Endothelial cell (in vitro differentiated cells): ENCODE measurements around the gene GABRG3. TPM values are rescaled to one million over a fixed set of nuclear protein-coding genes. Genes with fewer than 3 reads are reported as not detected.

Source experiments
- DNase-seq: peaks from one replicate; pipeline ENCODE4 v3.0.0; 2021; ENCODE audit warnings: low spot score
- H3K27ac Mint-ChIP-seq: one replicate; pipeline ENCODE4 v1.8.0; 2021; ENCODE audit warnings: mixed read lengths, inconsistent platforms; ENCODE audit not compliant: unreplicated experiment
- H3K27me3 Mint-ChIP-seq: one replicate; pipeline ENCODE4 v1.8.0; 2021; ENCODE audit warnings: mild to moderate bottlenecking, moderate library complexity, mixed read lengths, inconsistent platforms; ENCODE audit not compliant: unreplicated experiment
- H3K36me3 Mint-ChIP-seq: one replicate; pipeline ENCODE4 v1.8.0; 2021; ENCODE audit warnings: mild to moderate bottlenecking, low read depth, mixed read lengths, inconsistent platforms; ENCODE audit not compliant: unreplicated experiment
- H3K4me1 Mint-ChIP-seq: one replicate; pipeline ENCODE4 v1.8.0; 2021; ENCODE audit warnings: mild to moderate bottlenecking, mixed read lengths, inconsistent platforms; ENCODE audit not compliant: unreplicated experiment
- H3K4me3 Mint-ChIP-seq: one replicate; pipeline ENCODE4 v1.8.0; 2021; ENCODE audit warnings: mild to moderate bottlenecking, mixed read lengths, inconsistent platforms; ENCODE audit not compliant: unreplicated experiment
- H3K9me3 Mint-ChIP-seq: one replicate; pipeline ENCODE4 v1.8.0; 2021; ENCODE audit warnings: mixed read lengths, inconsistent platforms; ENCODE audit not compliant: unreplicated experiment
- total RNA-seq: library from RNA; stranded (reverse); fragmentation: NEBNext Ultra II Directional; extraction: Animal tissue kit (Norgen Biotek cat#: 25700); gene quantifications from one replicate; pipeline ENCODE4 v1.2.1, GENCODE V29; 2021; ENCODE audit not compliant: unreplicated experiment
- TF ChIP-seq, protein P1 (sequence below): fragments of 200-600 bp; sonication (generic); IDR thresholded peaks from one replicate; pipeline ENCODE4 v1.5.0; 2021; ENCODE audit warnings: antibody characterized with exemption; ENCODE audit not compliant: unreplicated experiment

The GABRG3 gene
- total RNA-seq, 1 donor from 2014 or later: 0.21 TPM

DNA sequence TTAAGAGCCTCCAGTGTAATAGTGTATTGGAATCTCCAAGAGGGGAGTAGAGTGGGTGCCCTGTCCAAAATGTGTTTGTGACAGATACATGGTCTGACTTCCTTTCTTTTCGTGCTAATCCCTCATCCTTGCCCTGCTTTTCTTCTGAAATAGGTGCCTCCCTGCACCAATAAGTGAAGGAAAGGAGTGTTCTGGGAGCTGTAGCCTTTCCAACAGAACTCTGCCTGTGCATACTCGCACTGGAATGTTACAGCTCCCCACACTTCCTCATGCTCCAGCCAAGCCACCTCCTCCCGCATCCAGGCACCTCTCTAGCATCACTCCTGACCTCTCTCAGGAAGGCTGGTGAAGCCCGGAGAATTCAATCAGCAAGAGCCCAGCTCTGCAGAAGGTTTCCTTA, 478.0 kb downstream of the GABRG3 start:
- H3K27ac Mint-ChIP-seq: no peak overlapping the region
- TF ChIP-seq, protein P1, sequence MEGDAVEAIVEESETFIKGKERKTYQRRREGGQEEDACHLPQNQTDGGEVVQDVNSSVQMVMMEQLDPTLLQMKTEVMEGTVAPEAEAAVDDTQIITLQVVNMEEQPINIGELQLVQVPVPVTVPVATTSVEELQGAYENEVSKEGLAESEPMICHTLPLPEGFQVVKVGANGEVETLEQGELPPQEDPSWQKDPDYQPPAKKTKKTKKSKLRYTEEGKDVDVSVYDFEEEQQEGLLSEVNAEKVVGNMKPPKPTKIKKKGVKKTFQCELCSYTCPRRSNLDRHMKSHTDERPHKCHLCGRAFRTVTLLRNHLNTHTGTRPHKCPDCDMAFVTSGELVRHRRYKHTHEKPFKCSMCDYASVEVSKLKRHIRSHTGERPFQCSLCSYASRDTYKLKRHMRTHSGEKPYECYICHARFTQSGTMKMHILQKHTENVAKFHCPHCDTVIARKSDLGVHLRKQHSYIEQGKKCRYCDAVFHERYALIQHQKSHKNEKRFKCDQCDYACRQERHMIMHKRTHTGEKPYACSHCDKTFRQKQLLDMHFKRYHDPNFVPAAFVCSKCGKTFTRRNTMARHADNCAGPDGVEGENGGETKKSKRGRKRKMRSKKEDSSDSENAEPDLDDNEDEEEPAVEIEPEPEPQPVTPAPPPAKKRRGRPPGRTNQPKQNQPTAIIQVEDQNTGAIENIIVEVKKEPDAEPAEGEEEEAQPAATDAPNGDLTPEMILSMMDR: no peak
- H3K27me3 Mint-ChIP-seq: peaks cover 3% of the 10 kb centered on the region
- H3K36me3 Mint-ChIP-seq: no peaks in the 10 kb centered on the region
- no peak overlapping the region for H3K4me3 Mint-ChIP-seq
- no peaks in the 10 kb centered on the region for H3K9me3 Mint-ChIP-seq
- no peaks in the 10 kb centered on the region for H3K4me1 Mint-ChIP-seq
- DNase-seq: no peak

DNA sequence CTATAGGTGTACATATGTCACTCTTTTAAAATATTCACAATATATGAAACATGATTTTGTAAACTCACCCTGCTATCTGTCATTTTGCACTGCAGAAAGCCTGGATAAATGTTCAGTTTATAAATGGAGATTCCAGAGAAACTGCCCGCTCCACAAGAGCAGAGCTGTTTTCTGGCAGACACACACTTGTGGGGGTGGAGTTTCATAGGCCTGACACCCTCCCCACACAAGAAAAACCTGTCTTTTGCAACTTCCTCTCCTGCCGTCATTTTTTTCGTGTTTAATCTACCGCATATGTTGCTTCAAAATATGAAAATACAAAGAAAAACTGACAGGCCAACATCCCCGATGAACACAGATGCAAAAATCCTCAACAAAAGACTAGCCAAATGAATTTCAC, 479.0 kb downstream of the GABRG3 start:
- H3K4me1 Mint-ChIP-seq: no peaks in the 10 kb centered on the region
- no peaks in the 10 kb centered on the region for H3K36me3 Mint-ChIP-seq
- no peak for DNase-seq
- H3K9me3 Mint-ChIP-seq: no peaks in the 10 kb centered on the region
- H3K4me3 Mint-ChIP-seq: no peak overlapping the region
- peaks cover 3% of the 10 kb centered on the region for H3K27me3 Mint-ChIP-seq
- H3K27ac Mint-ChIP-seq: no peak overlapping the region
- TF ChIP-seq, protein P1: no peak

- DNase-seq: no peak
- TF ChIP-seq, protein P1: no peak
- Mint-ChIP-seq H3K27ac (no peak overlapping the region), H3K36me3 (no peaks in the 10 kb centered on the region), H3K9me3 (no peaks in the 10 kb centered on the region), H3K4me1 (no peaks in the 10 kb centered on the region), H3K27me3 (peaks cover 3% of the 10 kb centered on the region), H3K4me3 (no peak overlapping the region)
These were observed 483.5 kb downstream of the GABRG3 start for GRCh38 chr15:27454281-27455075.

- TF ChIP-seq, protein P1: no peak
- no peak for DNase-seq
- Mint-ChIP-seq H3K4me1 (no peaks in the 10 kb centered on the region), H3K27ac (no peak overlapping the region), H3K36me3 (no peaks in the 10 kb centered on the region), H3K9me3 (no peaks in the 10 kb centered on the region), H3K27me3 (peaks cover 3% of the 10 kb centered on the region), H3K4me3 (no peak overlapping the region)
These were observed 485.8 kb downstream of the GABRG3 start for GRCh38 chr15:27456807-27457206.

DNA sequence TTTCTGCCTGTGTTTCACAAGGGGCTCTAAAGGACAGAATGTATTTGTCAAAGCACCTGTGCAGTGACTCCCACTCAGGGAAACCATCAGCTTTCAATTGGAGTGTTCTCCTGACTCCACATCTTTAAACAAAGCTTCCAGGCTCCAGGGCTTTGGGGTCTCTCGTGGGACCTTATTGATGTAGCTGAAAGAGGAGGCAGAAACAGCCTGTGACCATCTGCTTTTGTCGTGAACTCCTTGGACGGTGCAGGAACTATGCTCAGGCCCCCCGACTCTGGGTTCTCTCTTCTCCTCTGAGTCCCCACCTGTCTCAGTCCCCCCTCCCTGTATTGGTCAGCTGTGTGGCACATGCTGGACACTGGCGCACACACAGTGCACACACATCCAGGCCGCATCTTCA, 486.8 kb downstream of the GABRG3 start:
- DNase-seq: no peak
- Mint-ChIP-seq H3K27me3 (peaks cover 3% of the 10 kb centered on the region), H3K9me3 (no peaks in the 10 kb centered on the region), H3K27ac (no peak overlapping the region), H3K4me3 (no peak overlapping the region), H3K36me3 (no peaks in the 10 kb centered on the region), H3K4me1 (no peaks in the 10 kb centered on the region)
- TF ChIP-seq, protein P1: no peak
